Suppressor macrophage treated with lipopolysaccharide for 1 hour (primary cell): ENCODE measurements around the gene REM2.

ENCODE experiments used
- DNase-seq, 3 donors: peaks; one replicate each; pipeline ENCODE4 v3.0.0-alpha.2; 2020 to 2022

Gene REM2

GRCh38 chr14:22932146-22932545 lies 49.1 kb downstream of the REM2 start:
- no peak for DNase-seq

GRCh38 chr14:22935156-22935555 lies 52.1 kb downstream of the REM2 start:
- DNase-seq: no peak
